ENCODE results near the gene TMEM132A.

DNA sequence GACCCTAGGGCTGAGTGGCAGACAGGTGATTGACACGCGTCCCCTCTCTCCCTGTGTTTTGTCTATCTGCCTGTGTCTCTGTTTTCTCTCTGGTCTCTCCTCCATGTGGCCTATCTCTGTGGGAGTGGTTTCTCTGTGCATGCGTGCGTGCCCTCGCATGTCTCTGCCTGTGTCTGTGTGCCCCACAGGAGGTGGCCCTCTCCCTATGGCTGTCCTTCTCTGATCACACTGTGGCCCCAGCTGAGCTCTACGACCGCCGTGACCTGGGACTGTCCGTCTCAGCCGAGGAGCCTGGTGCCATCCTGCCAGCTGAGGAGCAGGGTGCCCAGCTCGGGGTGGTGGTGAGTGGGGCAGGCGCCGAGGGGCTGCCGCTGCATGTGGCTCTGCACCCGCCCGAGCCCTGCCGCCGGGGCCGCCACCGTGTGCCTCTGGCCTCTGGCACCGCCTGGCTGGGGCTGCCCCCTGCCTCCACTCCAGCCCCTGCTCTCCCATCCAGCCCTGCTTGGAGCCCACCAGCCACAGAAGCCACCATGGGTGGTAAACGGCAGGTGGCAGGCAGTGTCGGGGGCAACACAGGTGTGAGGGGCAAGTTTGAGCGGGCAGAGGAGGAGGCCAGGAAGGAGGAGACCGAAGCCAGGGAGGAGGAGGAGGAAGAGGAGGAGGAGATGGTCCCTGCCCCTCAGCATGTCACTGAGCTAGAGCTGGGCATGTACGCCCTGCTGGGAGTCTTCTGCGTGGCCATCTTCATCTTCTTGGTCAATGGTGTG, 11.6 kb downstream of the TMEM132A start:
- no peak for TF ChIP-seq CTCF (CRISPR knock-in tag; IDR thresholded peaks at IDR 0.05)
- TF ChIP-seq CEBPB (IDR thresholded peaks at IDR 0.05; ENCODE audit: borderline replicate concordance, low read depth, low read length): no peak
- TF ChIP-seq ELF4 (CRISPR knock-in tag; IDR thresholded peaks at IDR 0.05; ENCODE audit: borderline replicate concordance): no peak
- TF ChIP-seq ZNF777 (CRISPR knock-in tag; IDR thresholded peaks at IDR 0.05): no peak
- no peak for TF ChIP-seq RFX5 (IDR thresholded peaks at IDR 0.05; ENCODE audit: low read depth, low read length)
